Stimulated activated CD4-positive, alpha-beta T cell treated with anti-CD3 and anti-CD28 coated beads, Interleukin-4, amount 100 ng/mL, for 48 hours (primary cell): ENCODE measurements around the gene HBA1.
"Not testable (repeated sequence)": the region's sequence is repeated elsewhere in the genome, so short reads cannot be mapped to it uniquely, and the experiment has no call there.

ENCODE experiments used
- DNase-seq, 2 donors: peaks; one replicate each; pipeline ENCODE4 v3.0.0-alpha.2; 2020; ENCODE audit warnings: low read depth in 2 of 2

Gene HBA1

DNA sequence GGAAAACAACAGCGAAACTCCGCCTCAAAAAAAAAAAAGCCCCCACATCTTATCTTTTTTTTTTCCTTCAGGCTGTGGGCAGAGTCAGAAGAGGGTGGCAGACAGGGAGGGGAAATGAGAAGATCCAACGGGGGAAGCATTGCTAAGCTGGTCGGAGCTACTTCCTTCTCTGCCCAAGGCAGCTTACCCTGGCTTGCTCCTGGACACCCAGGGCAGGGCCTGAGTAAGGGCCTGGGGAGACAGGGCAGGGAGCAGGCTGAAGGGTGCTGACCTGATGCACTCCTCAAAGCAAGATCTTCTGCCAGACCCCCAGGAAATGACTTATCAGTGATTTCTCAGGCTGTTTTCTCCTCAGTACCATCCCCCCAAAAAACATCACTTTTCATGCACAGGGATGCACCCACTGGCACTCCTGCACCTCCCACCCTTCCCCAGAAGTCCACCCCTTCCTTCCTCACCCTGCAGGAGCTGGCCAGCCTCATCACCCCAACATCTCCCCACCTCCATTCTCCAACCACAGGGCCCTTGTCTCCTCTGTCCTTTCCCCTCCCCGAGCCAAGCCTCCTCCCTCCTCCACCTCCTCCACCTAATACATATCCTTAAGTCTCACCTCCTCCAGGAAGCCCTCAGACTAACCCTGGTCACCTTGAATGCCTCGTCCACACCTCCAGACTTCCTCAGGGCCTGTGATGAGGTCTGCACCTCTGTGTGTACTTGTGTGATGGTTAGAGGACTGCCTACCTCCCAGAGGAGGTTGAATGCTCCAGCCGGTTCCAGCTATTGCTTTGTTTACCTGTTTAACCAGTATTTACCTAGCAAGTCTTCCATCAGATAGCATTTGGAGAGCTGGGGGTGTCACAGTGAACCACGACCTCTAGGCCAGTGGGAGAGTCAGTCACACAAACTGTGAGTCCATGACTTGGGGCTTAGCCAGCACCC is 1.2 kb upstream of the HBA1 start:
- DNase-seq: no peak

GRCh38 chr16:176006-176405 is 474 bp upstream of the HBA1 start:
- DNase-seq: not testable (repeated sequence)

DNA sequence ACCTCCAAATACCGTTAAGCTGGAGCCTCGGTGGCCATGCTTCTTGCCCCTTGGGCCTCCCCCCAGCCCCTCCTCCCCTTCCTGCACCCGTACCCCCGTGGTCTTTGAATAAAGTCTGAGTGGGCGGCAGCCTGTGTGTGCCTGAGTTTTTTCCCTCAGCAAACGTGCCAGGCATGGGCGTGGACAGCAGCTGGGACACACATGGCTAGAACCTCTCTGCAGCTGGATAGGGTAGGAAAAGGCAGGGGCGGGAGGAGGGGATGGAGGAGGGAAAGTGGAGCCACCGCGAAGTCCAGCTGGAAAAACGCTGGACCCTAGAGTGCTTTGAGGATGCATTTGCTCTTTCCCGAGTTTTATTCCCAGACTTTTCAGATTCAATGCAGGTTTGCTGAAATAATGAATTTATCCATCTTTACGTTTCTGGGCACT is 928 bp downstream of the HBA1 start:
- no peak for DNase-seq

- no peak for DNase-seq
These were observed 1.6 kb downstream of the HBA1 start for GRCh38 chr16:177981-178667.

- no peak for DNase-seq
These were observed 2.2 kb downstream of the HBA1 start for GRCh38 chr16:178668-179015.

DNA sequence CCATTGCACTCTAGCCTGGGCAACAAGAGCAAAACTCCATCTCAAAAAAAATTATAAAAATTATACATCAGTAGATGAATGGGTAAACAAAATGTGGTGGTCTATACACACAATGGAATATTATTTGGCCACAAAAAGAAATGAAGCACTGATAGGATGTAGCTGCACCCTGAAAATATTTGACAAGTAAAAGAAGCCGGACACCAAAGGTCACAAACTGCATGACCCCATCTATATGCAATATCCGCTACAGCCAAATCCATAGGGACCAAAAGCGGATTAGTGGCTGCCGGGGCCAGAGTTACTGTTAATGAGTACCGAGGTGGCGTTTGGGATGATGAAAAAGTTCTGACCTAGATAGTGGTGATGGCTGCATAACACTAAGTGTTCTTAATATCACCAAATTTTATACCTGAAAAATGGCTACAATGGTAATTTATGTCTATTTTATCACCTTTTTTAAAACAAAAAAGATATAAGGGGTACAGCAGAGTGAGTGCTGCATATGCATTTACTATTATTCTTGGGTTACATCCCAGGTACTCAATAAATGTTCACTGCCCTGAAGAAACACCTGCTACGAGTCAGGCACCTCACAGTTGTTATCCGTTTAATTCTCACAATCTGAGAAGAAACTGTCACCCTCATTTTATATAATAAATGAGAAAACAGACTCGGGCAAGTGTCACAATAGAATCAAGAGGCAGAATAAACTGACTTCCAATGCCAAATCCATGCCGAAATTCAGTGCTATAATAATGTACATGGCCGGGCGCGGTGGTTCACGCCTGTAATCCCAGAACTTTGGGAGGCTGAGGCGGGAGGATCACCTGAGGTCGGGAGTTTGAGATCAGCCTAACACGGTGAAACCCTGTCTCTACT is 3.0 kb downstream of the HBA1 start:
- no peak for DNase-seq

DNA sequence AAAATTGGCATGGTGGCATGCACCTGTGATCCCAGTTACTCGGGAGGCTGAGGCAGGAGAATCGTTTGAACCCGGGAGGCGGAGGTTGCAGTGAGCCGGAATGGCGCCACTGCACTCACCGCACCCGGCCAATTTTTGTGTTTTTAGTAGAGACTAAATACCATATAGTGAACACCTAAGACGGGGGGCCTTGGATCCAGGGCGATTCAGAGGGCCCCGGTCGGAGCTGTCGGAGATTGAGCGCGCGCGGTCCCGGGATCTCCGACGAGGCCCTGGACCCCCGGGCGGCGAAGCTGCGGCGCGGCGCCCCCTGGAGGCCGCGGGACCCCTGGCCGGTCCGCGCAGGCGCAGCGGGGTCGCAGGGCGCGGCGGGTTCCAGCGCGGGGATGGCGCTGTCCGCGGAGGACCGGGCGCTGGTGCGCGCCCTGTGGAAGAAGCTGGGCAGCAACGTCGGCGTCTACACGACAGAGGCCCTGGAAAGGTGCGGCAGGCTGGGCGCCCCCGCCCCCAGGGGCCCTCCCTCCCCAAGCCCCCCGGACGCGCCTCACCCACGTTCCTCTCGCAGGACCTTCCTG is 3.7 kb downstream of the HBA1 start, which contains the start of gene HBQ1:
Gene HBQ1 (plus strand): TSS at position 359 of the 575 bp plus-strand sequence. CDS start 28 bp downstream, at position 387.
- peak; percentile 23 to 31 for DNase-seq

DNA sequence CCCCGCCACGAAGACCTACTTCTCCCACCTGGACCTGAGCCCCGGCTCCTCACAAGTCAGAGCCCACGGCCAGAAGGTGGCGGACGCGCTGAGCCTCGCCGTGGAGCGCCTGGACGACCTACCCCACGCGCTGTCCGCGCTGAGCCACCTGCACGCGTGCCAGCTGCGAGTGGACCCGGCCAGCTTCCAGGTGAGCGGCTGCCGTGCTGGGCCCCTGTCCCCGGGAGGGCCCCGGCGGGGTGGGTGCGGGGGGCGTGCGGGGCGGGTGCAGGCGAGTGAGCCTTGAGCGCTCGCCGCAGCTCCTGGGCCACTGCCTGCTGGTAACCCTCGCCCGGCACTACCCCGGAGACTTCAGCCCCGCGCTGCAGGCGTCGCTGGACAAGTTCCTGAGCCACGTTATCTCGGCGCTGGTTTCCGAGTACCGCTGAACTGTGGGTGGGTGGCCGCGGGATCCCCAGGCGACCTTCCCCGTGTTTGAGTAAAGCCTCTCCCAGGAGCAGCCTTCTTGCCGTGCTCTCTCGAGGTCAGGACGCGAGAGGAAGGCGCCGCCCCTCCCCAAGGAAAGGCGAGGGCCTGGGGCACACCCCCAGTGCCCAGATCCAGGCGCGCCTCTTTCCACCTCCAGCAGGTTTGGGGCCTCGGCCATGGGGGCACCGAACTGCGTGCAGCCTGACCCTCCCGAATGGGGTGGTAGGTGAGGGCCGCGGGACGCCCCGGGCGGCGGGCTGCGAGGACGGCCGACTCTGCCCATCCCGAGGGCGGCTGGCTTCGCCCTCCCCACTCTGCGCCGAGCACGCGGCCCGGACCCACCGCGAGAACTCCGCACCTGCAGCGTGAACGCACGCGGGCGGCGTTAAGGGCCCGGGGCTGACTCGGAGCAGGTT is 4.4 kb downstream of the HBA1 start:
- peak; percentile 74 to 92 for DNase-seq

DNA sequence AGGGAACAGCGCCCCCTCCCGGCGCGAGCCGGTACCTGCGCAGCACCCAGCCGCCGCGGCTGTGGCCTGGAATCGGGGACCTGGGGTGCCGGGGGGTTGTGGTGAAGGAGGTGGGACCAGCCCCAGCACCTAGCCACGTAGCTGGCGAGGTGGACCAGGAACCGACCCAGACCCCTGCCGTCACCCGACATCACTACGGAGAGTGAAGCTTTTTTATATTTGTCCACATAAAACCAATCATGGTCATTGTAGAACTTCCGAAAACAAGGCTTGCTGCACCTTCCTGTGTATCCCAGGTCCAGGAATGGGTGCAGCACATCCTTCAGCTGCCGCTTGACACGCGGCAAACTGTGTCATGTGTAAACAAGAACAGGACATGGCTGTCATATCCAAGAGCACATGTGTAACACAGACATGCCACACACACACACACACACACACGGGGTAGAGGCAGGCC is 5.1 kb downstream of the HBA1 start:
- DNase-seq: no peak

- no peak for DNase-seq
These were observed 6.5 kb downstream of the HBA1 start for GRCh38 chr16:183005-183404.

DNA sequence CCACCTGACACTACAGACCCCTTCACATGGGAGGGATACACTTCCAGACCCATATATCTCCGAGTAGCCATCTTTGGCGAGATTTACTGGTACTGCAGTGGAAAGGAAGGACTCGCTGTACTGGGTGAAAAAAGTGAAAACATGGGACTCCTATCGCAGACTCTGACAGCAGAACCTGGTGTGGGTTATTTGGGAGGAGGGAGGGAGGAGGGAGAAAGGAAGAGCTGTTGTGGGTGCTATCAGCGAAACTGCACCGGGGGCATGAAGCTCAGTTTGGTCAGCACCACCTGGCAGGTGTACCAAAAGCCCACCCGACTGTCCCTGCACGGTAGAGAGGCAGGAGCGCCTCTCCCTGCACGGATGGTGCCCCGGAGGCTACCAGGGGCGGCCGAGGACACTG is 8.7 kb downstream of the HBA1 start:
- no peak for DNase-seq

DNA sequence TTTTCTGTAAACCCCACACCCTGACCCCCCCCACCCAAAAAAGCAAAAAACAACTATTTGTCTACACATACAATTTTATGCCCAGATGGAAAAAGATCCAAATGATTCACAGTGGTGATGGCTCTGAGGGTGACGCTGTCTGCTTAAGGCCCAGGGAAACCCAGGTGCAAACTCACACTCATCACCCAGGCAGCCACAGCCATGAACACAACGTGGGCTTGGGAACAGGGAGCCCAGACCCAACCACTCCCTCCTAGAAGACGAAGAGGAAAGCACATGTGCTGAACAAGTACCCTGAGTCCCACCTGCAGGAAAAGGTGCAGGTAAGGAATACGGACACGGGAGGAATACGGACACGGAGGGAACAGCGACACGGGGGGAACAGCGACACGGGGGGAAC is 9.2 kb downstream of the HBA1 start:
- no peak for DNase-seq

- no peak for DNase-seq
These were observed 10.8 kb downstream of the HBA1 start for GRCh38 chr16:187330-187729.

DNA sequence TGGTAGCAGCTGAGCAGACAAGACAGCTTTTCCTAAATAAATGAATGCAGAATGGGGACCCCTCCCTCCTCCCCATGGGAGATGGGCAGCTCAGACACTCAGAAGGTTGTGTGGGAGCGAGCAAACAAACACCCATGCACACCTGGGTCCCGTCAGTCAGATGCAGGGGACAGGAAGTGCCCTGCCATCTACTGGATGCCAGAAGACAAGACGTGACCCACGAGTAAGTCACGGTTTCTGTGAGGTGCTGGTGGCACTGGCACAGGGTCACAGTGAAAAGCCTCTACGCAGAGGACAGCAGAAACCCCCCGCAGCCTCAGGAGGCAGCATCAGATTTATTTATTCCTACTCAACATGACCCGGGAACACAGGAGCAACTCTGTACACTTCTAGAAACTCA is 12.2 kb downstream of the HBA1 start:
- DNase-seq: no peak

GRCh38 chr16:189604-190186 is 13.2 kb downstream of the HBA1 start:
- DNase-seq: no peak

DNA sequence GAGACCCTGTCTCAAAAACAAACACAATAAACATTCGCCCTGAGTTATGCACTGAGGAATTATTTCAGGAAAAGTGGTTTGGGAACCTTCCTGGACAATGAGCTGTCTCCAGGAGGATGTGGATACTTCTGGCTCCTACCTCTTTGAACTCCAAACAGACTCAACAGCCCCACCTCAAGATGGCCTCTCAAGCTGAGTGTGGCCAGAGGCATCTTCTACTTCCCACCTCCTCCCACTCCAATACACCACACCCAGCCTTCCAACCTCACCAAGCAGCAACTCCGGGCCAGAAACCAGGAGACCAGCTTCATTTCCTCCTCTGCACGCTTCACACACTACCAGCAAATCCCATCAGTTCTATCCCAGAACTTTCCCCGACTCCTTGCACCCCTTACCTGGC is 15.4 kb downstream of the HBA1 start:
- no peak for DNase-seq

- DNase-seq: no peak
These were observed 16.2 kb downstream of the HBA1 start for GRCh38 chr16:192686-193085.

DNA sequence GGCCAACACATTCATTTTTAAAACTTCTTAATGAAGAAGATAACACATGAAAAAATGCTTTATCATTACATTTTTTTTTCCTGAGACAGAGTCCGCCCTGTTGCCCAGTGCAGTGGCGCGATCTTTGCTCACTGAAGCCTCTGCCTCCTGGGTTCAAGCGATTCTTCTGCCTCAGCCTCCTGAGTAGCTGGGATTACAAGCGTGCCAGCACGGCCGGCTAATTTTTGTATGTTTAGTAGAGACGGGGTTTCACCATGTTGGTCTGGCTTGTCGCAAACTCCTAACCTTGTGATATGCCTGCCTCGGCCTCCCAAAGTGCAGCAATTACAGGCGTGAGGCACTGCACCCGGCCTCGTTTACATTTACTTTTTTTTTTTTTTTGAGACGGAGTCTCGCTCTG is 17.0 kb downstream of the HBA1 start:
- DNase-seq: no peak

- no peak for DNase-seq
These were observed 18.0 kb downstream of the HBA1 start for GRCh38 chr16:194516-194915.

DNA sequence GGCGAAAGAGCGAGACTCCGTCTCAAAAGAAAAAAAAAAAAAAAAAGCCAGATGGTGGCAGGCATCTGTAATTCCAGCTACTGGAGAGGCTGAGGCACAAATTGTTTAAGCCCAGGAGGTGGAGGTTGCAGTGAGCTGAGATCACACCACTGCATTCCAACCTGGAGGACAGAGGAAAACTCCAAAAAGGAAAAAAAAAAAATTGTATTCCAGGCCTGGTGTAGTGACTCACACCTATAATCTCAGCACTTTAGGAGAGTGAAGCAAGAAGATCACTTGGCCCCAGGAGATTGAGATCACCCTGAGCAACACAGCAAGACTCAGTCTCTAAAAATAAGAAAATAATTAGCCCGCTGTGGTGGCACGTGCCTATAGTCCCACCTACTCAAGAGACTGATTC is 23.9 kb downstream of the HBA1 start:
- no peak for DNase-seq
